K562 (cell line): Measurements from ENCODE around the gene STOX2.

ENCODE experiments used
- CAMTA2 ChIP-seq: fragments of 250-450 bp; sonication (Bioruptor Pico); conservative IDR thresholded peaks from 2 replicates; pipeline ENCODE4 v1.5.1; 2022
- CTCF ChIP-seq, 3 experiments: IDR thresholded peaks in 2 of 3; conservative IDR thresholded peaks in 1 of 3; 2 replicates each; pipeline ENCODE4 v1.5.1; 2011 to 2012; ENCODE audit warnings: low read length in 3 of 3, mild to moderate bottlenecking in 3 of 3, control low read depth in 2 of 3, improper control_type of control experiment in 1 of 3, inconsistent platforms in 1 of 3, low read depth in 1 of 3, mixed read lengths in 1 of 3, moderate library complexity in 1 of 3; ENCODE audit not compliant: insufficient read depth in 2 of 3
- E2F1 ChIP-seq: sonication (generic); formaldehyde crosslinking; IDR thresholded peaks from 2 replicates; pipeline ENCODE4 v1.8.1; 2023; ENCODE audit warnings: mild to moderate bottlenecking, missing genetic modification reagents, moderate library complexity
- E2F4 ChIP-seq: sonication (generic); formaldehyde crosslinking; IDR thresholded peaks from 2 replicates; pipeline ENCODE4 v1.8.0; 2022; ENCODE audit warnings: mild to moderate bottlenecking, low read depth, missing genetic modification reagents
- E2F8 ChIP-seq: fragments of 450-650 bp; IDR thresholded peaks from 2 replicates; pipeline ENCODE4 v1.7.1; 2018; ENCODE audit warnings: mild to moderate bottlenecking, low read depth; ENCODE audit not compliant: partially characterized antibody
- POLR2A ChIP-seq: fragments of 450-650 bp; conservative IDR thresholded peaks from 2 replicates; pipeline ENCODE4 v1.6.1; 2016
- PRDM10 ChIP-seq: fragments of 450-650 bp; IDR thresholded peaks from 2 replicates; pipeline ENCODE4 v1.6.1; 2018; ENCODE audit not compliant: partially characterized antibody
- RAD21 ChIP-seq, 2 experiments: fragments of 250-450 bp in 1 of 2; fragments of 450-650 bp in 1 of 2; sonication (Bioruptor Pico) in 1 of 2; formaldehyde crosslinking in 1 of 2; IDR thresholded peaks in 1 of 2; conservative IDR thresholded peaks in 1 of 2; 2 replicates each; pipeline versions ENCODE4 v1.4.0 to v1.8.0; 2020 to 2022; ENCODE audit warnings: mild to moderate bottlenecking in 2 of 2, moderate library complexity in 1 of 2
- TEAD2 ChIP-seq: fragments of 450-650 bp; IDR thresholded peaks from 2 replicates; pipeline ENCODE4 v1.6.1; 2016; ENCODE audit warnings: missing genetic modification characterization, control low read depth, missing compliant biosample characterization
- USF2 ChIP-seq: sonication (generic); formaldehyde crosslinking; IDR thresholded peaks from 2 replicates; pipeline ENCODE4 v1.5.0; 2020; ENCODE audit warnings: missing genetic modification reagents

- TF ChIP-seq E2F4 (CRISPR knock-in tag) (no peak), CTCF (IDR thresholded peaks at IDR 0.05 in 2 of 3, conservative IDR thresholded peaks at IDR 0.05 in 1 of 3; ENCODE audit: insufficient read depth in 2 of 3, low read depth in 1 of 3, low read length in 3 of 3) (no peak), CAMTA2 (CRISPR knock-in tag) (no peak), E2F1 (no peak), PRDM10 (no peak), POLR2A (no peak), USF2 (CRISPR knock-in tag) (no peak), E2F8 (no peak), TEAD2 (tag) (no peak), RAD21 (CRISPR knock-in tag; conservative IDR thresholded peaks at IDR 0.05 in 1 of 2, IDR thresholded peaks at IDR 0.05 in 1 of 2) (no peak)
Observed at GRCh38 chr4:183861426-183861825, 43.7 kb upstream of the STOX2 start.
